ENCODE data around the gene EPHA7.

EPHA7 gene

GRCh38 chr6:93319304-93319703 lies 100.1 kb downstream of the EPHA7 start:
- DNase-seq, result no peak

GRCh38 chr6:93318121-93318520 lies 101.2 kb downstream of the EPHA7 start:
- DNase-seq, result no peak

DNA sequence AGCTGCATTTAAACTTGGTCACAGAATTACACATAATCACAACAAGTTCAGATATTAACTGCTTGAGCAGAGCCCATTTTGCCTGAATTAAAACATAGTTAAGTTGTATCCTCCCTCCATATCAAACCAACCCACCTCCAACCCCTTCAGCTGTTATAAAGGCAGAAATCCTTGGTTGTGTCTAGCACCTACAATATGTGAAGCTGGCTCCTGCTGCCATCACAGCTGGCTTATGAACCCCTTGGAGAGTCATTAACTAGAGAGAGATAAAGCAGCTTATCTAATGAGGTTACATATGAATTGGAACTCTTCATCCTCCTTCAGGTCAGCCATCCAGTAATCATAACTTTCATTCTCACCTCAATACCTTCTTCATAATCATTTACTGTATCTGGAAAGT lies 101.8 kb downstream of the EPHA7 start:
- DNase-seq, result no peak

GRCh38 chr6:93307505-93308409 lies 111.6 kb downstream of the EPHA7 start:
- DNase-seq, result no peak

- no peak for DNase-seq
Measured at GRCh38 chr6:93305088-93305487, 114.3 kb downstream of the EPHA7 start.

- no peak for DNase-seq
Measured at GRCh38 chr6:93304505-93304904, 114.9 kb downstream of the EPHA7 start.

DNA sequence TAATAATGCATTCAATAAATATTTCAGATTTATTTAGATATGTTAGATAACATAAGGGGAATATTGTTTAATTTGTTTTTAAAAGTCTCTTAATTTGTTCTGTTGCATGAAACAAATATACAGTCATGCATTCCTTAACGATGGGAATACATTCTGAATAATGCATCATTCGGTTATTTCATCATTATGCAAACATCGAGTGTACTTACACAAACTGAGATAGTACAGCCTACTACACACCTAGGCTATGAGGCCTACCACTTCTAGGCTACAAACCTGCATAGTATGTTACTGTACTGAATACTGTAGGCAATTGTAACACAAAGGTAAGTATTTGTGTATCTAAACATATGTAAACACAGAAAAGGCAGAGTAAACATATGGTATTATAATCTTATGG lies 118.7 kb downstream of the EPHA7 start:
- DNase-seq, result no peak

DNA sequence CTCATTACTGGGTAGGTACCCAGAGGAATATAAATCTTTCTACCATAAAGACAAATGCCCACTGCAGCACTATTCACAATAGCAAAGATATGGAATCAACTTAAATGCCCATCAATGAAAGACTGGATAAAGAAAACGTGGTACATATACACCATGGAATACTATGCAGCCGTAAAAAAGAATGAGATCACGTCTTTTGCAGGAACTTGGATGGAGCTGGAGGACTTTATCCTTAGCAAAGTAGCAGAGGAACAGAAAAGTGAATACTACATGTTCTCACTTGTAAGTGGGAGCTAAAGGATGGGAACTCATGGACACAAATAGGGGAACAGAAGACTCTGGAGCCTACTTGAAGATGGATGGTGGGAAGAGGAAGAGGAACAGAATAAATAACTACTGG lies 119.7 kb downstream of the EPHA7 start:
- no peak for DNase-seq

GRCh38 chr6:93295631-93296030 lies 123.7 kb downstream of the EPHA7 start:
- DNase-seq, result no peak

DNA sequence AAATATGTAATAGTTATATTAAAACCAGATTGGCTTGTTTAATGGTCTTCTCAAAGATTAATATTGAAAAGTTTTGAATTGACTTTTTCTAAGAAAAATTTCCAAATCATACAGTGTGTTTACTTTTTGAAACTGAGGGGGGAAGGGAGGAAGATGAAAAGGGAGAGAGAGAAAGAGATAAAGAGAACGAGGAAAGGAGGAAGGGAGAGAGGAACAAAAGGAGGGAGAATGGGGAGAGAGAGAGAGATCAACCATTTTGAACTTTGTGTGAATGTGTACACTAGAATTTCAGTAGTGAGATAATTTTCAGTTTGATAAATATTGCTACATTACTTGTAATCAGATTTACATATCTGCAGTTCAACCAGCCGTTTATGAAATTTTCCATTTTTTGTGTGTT lies 124.5 kb downstream of the EPHA7 start:
- no peak for DNase-seq

DNA sequence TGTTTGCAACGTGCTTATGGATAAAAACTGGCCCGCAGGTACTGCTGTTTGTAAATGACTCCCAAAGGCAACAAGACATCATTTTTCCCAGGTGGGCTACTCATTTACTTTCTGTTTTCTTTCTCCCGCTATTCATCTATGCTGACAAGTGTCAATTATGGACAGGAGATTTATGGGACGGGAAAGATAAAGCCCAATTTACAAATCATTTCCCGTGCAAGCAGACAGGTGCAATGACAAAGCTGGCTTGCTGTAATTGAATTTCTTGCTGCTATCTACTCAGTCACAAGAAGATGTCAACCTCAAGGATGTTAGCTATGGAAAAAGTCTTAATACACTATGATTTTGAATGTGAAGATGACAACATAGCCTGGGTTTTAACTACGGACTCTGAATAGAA lies 125.5 kb downstream of the EPHA7 start:
- DNase-seq, result no peak

- DNase-seq, result no peak
Measured at GRCh38 chr6:93293460-93293859, 125.9 kb downstream of the EPHA7 start.

GRCh38 chr6:93282521-93283031 lies 136.8 kb downstream of the EPHA7 start:
- DNase-seq, result no peak

- no peak for DNase-seq
Measured at GRCh38 chr6:93278241-93278640, 141.1 kb downstream of the EPHA7 start.

GRCh38 chr6:93272896-93273295 lies 146.5 kb downstream of the EPHA7 start:
- DNase-seq, result no peak

DNA sequence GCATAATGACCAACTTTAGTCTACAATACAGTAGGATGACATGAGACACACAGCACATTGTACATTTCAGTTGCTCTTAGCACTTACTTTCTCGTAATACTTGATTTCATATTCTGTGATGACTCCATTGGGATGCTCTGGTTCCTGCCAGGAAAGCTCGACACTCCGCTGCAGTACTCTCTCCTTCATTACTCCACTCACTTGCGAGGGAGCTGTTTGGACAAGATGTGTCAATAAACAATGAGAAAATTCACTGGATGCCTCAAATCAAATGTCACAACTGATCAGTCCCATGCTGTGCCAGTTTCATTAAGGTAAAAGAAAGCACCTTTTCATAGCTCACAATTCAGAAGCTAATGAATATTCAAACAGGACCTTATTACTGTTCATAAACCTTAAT lies 147.1 kb downstream of the EPHA7 start:
- DNase-seq, result no peak

- no peak for DNase-seq
Measured at GRCh38 chr6:93266116-93266817, 153.1 kb downstream of the EPHA7 start.

DNA sequence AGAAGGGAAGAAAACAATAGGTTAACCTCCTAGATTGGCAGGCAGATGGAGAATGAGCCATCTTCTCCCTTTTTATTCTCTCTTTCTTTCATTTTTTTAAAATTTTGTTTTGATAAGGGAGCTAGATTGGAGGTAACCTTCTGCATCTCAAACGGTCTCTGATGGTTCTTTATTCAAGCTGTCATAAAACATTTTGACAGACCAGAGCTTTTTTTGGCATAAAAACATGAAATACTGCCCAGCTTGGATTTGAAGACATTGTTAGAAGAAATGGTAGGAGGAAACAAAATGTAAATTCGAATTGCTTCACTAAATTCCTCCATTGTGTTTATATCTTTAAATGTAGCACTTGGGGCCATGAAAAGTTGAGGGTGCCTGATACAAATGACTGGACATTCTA lies 158.5 kb downstream of the EPHA7 start:
- DNase-seq, result no peak

GRCh38 chr6:93259332-93259731 lies 160.0 kb downstream of the EPHA7 start:
- DNase-seq, result no peak

GRCh38 chr6:93252930-93253329 lies 166.4 kb downstream of the EPHA7 start:
- no peak for DNase-seq

GRCh38 chr6:93248631-93249030 lies 170.7 kb downstream of the EPHA7 start:
- DNase-seq, result no peak

- DNase-seq, result no peak
Measured at GRCh38 chr6:93243231-93243778, 176.1 kb downstream of the EPHA7 start.

GRCh38 chr6:93242049-93242448 lies 177.3 kb downstream of the EPHA7 start:
- DNase-seq, result no peak

- no peak for DNase-seq
Measured at GRCh38 chr6:93238632-93239031, 180.7 kb downstream of the EPHA7 start.
